MCF 10A (cell line): ENCODE data around the gene ASPG. TPM values are rescaled to one million over a fixed set of nuclear protein-coding genes. Genes with fewer than 3 reads are reported as not detected.

ENCODE experiments used
- BruUV-seq: library from RNA; stranded (reverse); fragments of 400-500 nt; replicated peaks from 2 replicates; lab custom pipeline; 2021; lab: Mats Ljungman, UMichigan
- CTCF ChIA-PET: fragments of 300-600 bp; sonication (Branson Sonifier 250); formaldehyde crosslinking; extraction: SDS; loops from one replicate; lab custom pipeline; 2021; ENCODE audit warnings: antibody characterized with exemption, inconsistent platforms; lab: Yijun Ruan, JAX
- POLR2A ChIA-PET: fragments of 300-600, 350-650 bp; sonication (Branson Sonifier 250); formaldehyde crosslinking; extraction: SDS; loops from one replicate; lab custom pipeline; 2020; ENCODE audit warnings: antibody characterized with exemption, inconsistent platforms; lab: Yijun Ruan, JAX
- DNase-seq: peaks from one replicate; pipeline ENCODE4 v3.0.0-alpha.2; 2018; ENCODE audit not compliant: unreplicated experiment
- H3K27ac Mint-ChIP-seq: one replicate; pipeline ENCODE4 v1.8.0; 2022; ENCODE audit warnings: mild to moderate bottlenecking, low read depth, mixed read lengths; ENCODE audit not compliant: unreplicated experiment
- H3K27me3 Mint-ChIP-seq: one replicate; pipeline ENCODE4 v1.8.0; 2022; ENCODE audit warnings: mixed read lengths; ENCODE audit not compliant: insufficient read depth, unreplicated experiment
- H3K36me3 Mint-ChIP-seq: one replicate; pipeline ENCODE4 v1.8.0; 2022; ENCODE audit warnings: mild to moderate bottlenecking, moderate library complexity, mixed read lengths; ENCODE audit not compliant: insufficient read depth, unreplicated experiment
- H3K4me1 Mint-ChIP-seq: one replicate; pipeline ENCODE4 v1.8.0; 2022; ENCODE audit warnings: mixed read lengths; ENCODE audit not compliant: insufficient read depth, unreplicated experiment
- H3K4me3 Mint-ChIP-seq: one replicate; pipeline ENCODE4 v1.8.0; 2022; ENCODE audit warnings: mild to moderate bottlenecking, moderate library complexity, mixed read lengths; ENCODE audit not compliant: unreplicated experiment
- H3K9me3 Mint-ChIP-seq: one replicate; pipeline ENCODE4 v1.8.0; 2022; ENCODE audit warnings: mixed read lengths; ENCODE audit not compliant: unreplicated experiment
- CTCF ChIP-seq: fragments of 200-600 bp; IDR thresholded peaks from one replicate; pipeline ENCODE4 v1.8.0; 2022; ENCODE audit warnings: antibody characterized with exemption, mild to moderate bottlenecking; ENCODE audit not compliant: unreplicated experiment
- intact Hi-C: fragments of 100-400 bp; cut with micrococcal nuclease; formaldehyde crosslinking; loops from 2 replicates; pipeline ENCODE4 v1.14.1; 2022
- total RNA-seq: library from RNA; stranded (reverse); gene quantifications from 2 replicates; pipeline ENCODE4 v1.2.3, GENCODE V29; 2022

ASPG gene
- total RNA-seq, 1 experiment from 2014 or later = 0.12 TPM

GRCh38 chr14:104130974-104131651 lies 45.6 kb downstream of the ASPG start:
- ChIA-PET CTCF (interaction anchor here (0.6 to 9.7 kb wide), 20 partner anchors 9 to 508 kb away, joined by 3 to 156 read pairs (median 3); no protein-coding TSS in a partner anchor), POLR2A (interaction anchor here (0.6 kb wide), 1 partner anchor 59 kb away, joined by 3 read pairs; no protein-coding TSS in a partner anchor)
- Mint-ChIP-seq H3K4me3 (no peak overlapping the region), H3K27ac (no peak overlapping the region), H3K36me3 (no peaks in the 10 kb centered on the region), H3K27me3 (peaks cover 55% of the 10 kb centered on the region), H3K9me3 (peaks cover 27% of the 10 kb centered on the region), H3K4me1 (no peaks in the 10 kb centered on the region)
- intact Hi-C loops = loop anchor here (1.0 to 2.0 kb wide), 3 partner anchors 37 to 322 kb away; no protein-coding TSS in a partner anchor
- no TSS peak for BruUV-seq
- DNase-seq = peak; percentile 61
- TF ChIP-seq CTCF = peak; percentile 80

- ChIA-PET POLR2A (no interaction called here), CTCF (interaction anchor here (0.5 to 9.7 kb wide), 13 partner anchors 24 to 1397 kb away, joined by 3 to 156 read pairs (median 3); no protein-coding TSS in a partner anchor)
- TF ChIP-seq CTCF = no peak
- no peak for DNase-seq
- H3K4me3 Mint-ChIP-seq = no peak overlapping the region
- no peaks in the 10 kb centered on the region for H3K4me1 Mint-ChIP-seq
- BruUV-seq = no TSS peak
- intact Hi-C loops = loop anchor here (1.0 to 2.0 kb wide), 3 partner anchors 38 to 323 kb away; no protein-coding TSS in a partner anchor
- peaks cover 21% of the 10 kb centered on the region for H3K9me3 Mint-ChIP-seq
- H3K36me3 Mint-ChIP-seq = no peaks in the 10 kb centered on the region
- H3K27me3 Mint-ChIP-seq = peaks cover 64% of the 10 kb centered on the region
- no peak overlapping the region for H3K27ac Mint-ChIP-seq
Measured at GRCh38 chr14:104131968-104132732, 46.6 kb downstream of the ASPG start.

GRCh38 chr14:104132981-104133380 lies 47.5 kb downstream of the ASPG start:
- BruUV-seq = no TSS peak
- Mint-ChIP-seq H3K4me3 (no peak overlapping the region), H3K27ac (no peak overlapping the region), H3K36me3 (no peaks in the 10 kb centered on the region), H3K9me3 (peaks cover 20% of the 10 kb centered on the region), H3K4me1 (no peaks in the 10 kb centered on the region), H3K27me3 (peaks cover 66% of the 10 kb centered on the region)
- intact Hi-C loops = no loop called here
- TF ChIP-seq CTCF = no peak
- DNase-seq = no peak
- POLR2A ChIA-PET = no interaction called here
- CTCF ChIA-PET = interaction anchor here (0.7 to 9.7 kb wide), 5 partner anchors 11 to 431 kb away, joined by 3 to 156 read pairs (median 14); no protein-coding TSS in a partner anchor

- Mint-ChIP-seq H3K27ac (no peak overlapping the region), H3K4me1 (no peaks in the 10 kb centered on the region), H3K27me3 (peaks cover 66% of the 10 kb centered on the region), H3K36me3 (no peaks in the 10 kb centered on the region), H3K9me3 (peaks cover 16% of the 10 kb centered on the region), H3K4me3 (no peak overlapping the region)
- no peak for TF ChIP-seq CTCF
- DNase-seq = no peak
- BruUV-seq = no TSS peak
- CTCF ChIA-PET = interaction anchor here (0.7 to 9.7 kb wide), 5 partner anchors 12 to 431 kb away, joined by 3 to 156 read pairs (median 14); no protein-coding TSS in a partner anchor
- POLR2A ChIA-PET = no interaction called here
- intact Hi-C loops = no loop called here
Measured at GRCh38 chr14:104133496-104133895, 48.0 kb downstream of the ASPG start.
